ENCODE results near the gene SHISAL2A. TPM values are rescaled to one million over a fixed set of nuclear protein-coding genes. Genes with fewer than 3 reads are reported as not detected.

SHISAL2A gene
- 1.7 TPM in 1 of 2 replicates, not detected in the other for polyA plus RNA-seq

GRCh38 chr1:52632732-52633290 lies at the start of gene SHISAL2A:
SHISAL2A (plus strand) TSS chr1:52633168; CDS start chr1:52633494, 326 bp downstream.

GRCh38 chr1:52601991-52602855 lies 30.7 kb upstream of the SHISAL2A start, which contains the start of gene GPX7:
GPX7 (plus strand) TSS chr1:52602371; CDS start chr1:52602410, 39 bp downstream.

GRCh38 chr1:52697795-52698674 lies 65.1 kb downstream of the SHISAL2A start, which contains the start of gene COA7:
COA7 (minus strand) TSS chr1:52698347; CDS start chr1:52698326, 21 bp downstream.

Other genes starting within 250 kb of the SHISAL2A start
- 0.36 TPM in 1 of 2 replicates, not detected in the other for gene ORC1, start 228.7 kb upstream of the SHISAL2A start, polyA plus RNA-seq
- 25.4 and 36.2 TPM in 2 replicates for gene PRPF38A, start 228.6 kb upstream of the SHISAL2A start, polyA plus RNA-seq
- gene TUT4, start 80.1 kb upstream of the SHISAL2A start, polyA plus RNA-seq = 29.9 and 39.4 TPM in 2 replicates
- 4.5 and 4.6 TPM in 2 replicates for gene GPX7, start 30.8 kb upstream of the SHISAL2A start, polyA plus RNA-seq
- gene COA7, start 65.2 kb downstream of the SHISAL2A start, polyA plus RNA-seq = 6.2 and 7.2 TPM in 2 replicates
- 18.8 and 28.2 TPM in 2 replicates for gene ZYG11B, start 93.3 kb downstream of the SHISAL2A start, polyA plus RNA-seq
- gene ZYG11A, start 209.6 kb downstream of the SHISAL2A start, polyA plus RNA-seq = not detected in 2 replicates

Measured in Purkinje cell (primary cell).